Muscle layer of duodenum (tissue), 2 donors: ENCODE measurements around the gene DCN.
"Not testable (repeated sequence)": the region's sequence is repeated elsewhere in the genome, so short reads cannot be mapped to it uniquely, and the experiment has no call there.

Experiments used
- H3K27ac ChIP-seq: one replicate; pipeline ENCODE4 v1.7.0; 2013; ENCODE audit warnings: mild to moderate bottlenecking, low read length
- H3K27me3 ChIP-seq: one replicate; pipeline ENCODE4 v1.7.0; 2013; ENCODE audit warnings: low read depth, mild to moderate bottlenecking, control low read depth, low read length
- H3K36me3 ChIP-seq, 2 donors: one replicate each; pipeline ENCODE4 v1.7.0; 2013; ENCODE audit warnings: low read length in 2 of 2, control low read depth in 1 of 2, mild to moderate bottlenecking in 1 of 2; ENCODE audit not compliant: insufficient read depth in 2 of 2, control insufficient read depth in 1 of 2
- H3K4me1 ChIP-seq, 2 donors: one replicate each; pipeline ENCODE4 v1.7.0; 2013; ENCODE audit warnings: low read length in 2 of 2, mild to moderate bottlenecking in 2 of 2, control low read depth in 1 of 2, moderate library complexity in 1 of 2; ENCODE audit not compliant: insufficient read depth in 2 of 2, control insufficient read depth in 1 of 2
- H3K4me3 ChIP-seq, 2 donors: one replicate each; pipeline ENCODE4 v1.7.0; 2013; ENCODE audit warnings: low read length in 2 of 2, low read depth in 1 of 2, mild to moderate bottlenecking in 1 of 2
- H3K9me3 ChIP-seq, 2 donors: one replicate each; pipeline ENCODE4 v1.7.0; 2013; ENCODE audit warnings: low read length in 2 of 2, control low read depth in 1 of 2, mild to moderate bottlenecking in 1 of 2; ENCODE audit not compliant: control insufficient read depth in 1 of 2
- donor health status: healthy.

Gene DCN

GRCh38 chr12:91210618-91211017 is 28.0 kb upstream of the DCN start:
- H3K4me3 ChIP-seq = no peak overlapping the region
- H3K36me3 ChIP-seq = no peaks in the 10 kb centered on the region
- no peaks in the 10 kb centered on the region for H3K9me3 ChIP-seq
- no peaks in the 10 kb centered on the region for H3K27me3 ChIP-seq
- no peaks in the 10 kb centered on the region for H3K4me1 ChIP-seq
- H3K27ac ChIP-seq = no peak overlapping the region

- Histone ChIP-seq H3K27ac (no peak overlapping the region), H3K27me3 (no peaks in the 10 kb centered on the region), H3K36me3 (no peaks in the 10 kb centered on the region), H3K9me3 (no peaks in the 10 kb centered on the region), H3K4me3 (no peak overlapping the region), H3K4me1 (no peaks in the 10 kb centered on the region)
These were observed 27.5 kb upstream of the DCN start for GRCh38 chr12:91210144-91210543.

- not testable (repeated sequence) for H3K4me3 ChIP-seq, H3K27me3 ChIP-seq, H3K9me3 ChIP-seq, H3K27ac ChIP-seq, H3K36me3 ChIP-seq, H3K4me1 ChIP-seq
These were observed 24.7 kb upstream of the DCN start for GRCh38 chr12:91207301-91207700.

- no peaks in the 10 kb centered on the region for H3K36me3 ChIP-seq
- no peak overlapping the region for H3K4me3 ChIP-seq
- no peak overlapping the region for H3K27ac ChIP-seq
- no peaks in the 10 kb centered on the region for H3K4me1 ChIP-seq
- H3K27me3 ChIP-seq = no peaks in the 10 kb centered on the region
- H3K9me3 ChIP-seq = no peaks in the 10 kb centered on the region
These were observed 23.2 kb upstream of the DCN start for GRCh38 chr12:91205811-91206210.

GRCh38 chr12:91204421-91204820 is 21.8 kb upstream of the DCN start:
- no peak overlapping the region for H3K4me3 ChIP-seq
- no peak overlapping the region for H3K27ac ChIP-seq
- no peaks in the 10 kb centered on the region for H3K4me1 ChIP-seq
- H3K27me3 ChIP-seq = no peaks in the 10 kb centered on the region
- no peaks in the 10 kb centered on the region for H3K9me3 ChIP-seq
- H3K36me3 ChIP-seq = no peaks in the 10 kb centered on the region

- Histone ChIP-seq H3K9me3 (no peaks in the 10 kb centered on the region), H3K27me3 (no peaks in the 10 kb centered on the region), H3K27ac (no peak overlapping the region), H3K4me3 (no peak overlapping the region), H3K36me3 (no peaks in the 10 kb centered on the region), H3K4me1 (no peaks in the 10 kb centered on the region)
These were observed 21.0 kb upstream of the DCN start for GRCh38 chr12:91203610-91204009.

GRCh38 chr12:91202390-91202789 is 19.8 kb upstream of the DCN start:
- H3K27me3 ChIP-seq = no peaks in the 10 kb centered on the region

GRCh38 chr12:91196436-91196835 is 13.8 kb upstream of the DCN start:
- Histone ChIP-seq H3K27ac (no peak overlapping the region), H3K4me1 (no peaks in the 10 kb centered on the region), H3K9me3 (no peaks in the 10 kb centered on the region)

More at GRCh38 chr12:91202390-91202789, 19.8 kb upstream of the DCN start:
- Histone ChIP-seq H3K4me3 (no peak overlapping the region), H3K27ac (no peak overlapping the region), H3K9me3 (no peaks in the 10 kb centered on the region), H3K4me1 (no peaks in the 10 kb centered on the region), H3K36me3 (no peaks in the 10 kb centered on the region)

GRCh38 chr12:91194500-91194899 is 11.9 kb upstream of the DCN start:
- Histone ChIP-seq H3K27me3 (no peaks in the 10 kb centered on the region), H3K9me3 (no peaks in the 10 kb centered on the region), H3K36me3 (no peaks in the 10 kb centered on the region), H3K27ac (no peak overlapping the region), H3K4me1 (no peaks in the 10 kb centered on the region), H3K4me3 (no peak overlapping the region)

More at GRCh38 chr12:91196436-91196835, 13.8 kb upstream of the DCN start:
- Histone ChIP-seq H3K27me3 (no peaks in the 10 kb centered on the region), H3K36me3 (no peaks in the 10 kb centered on the region), H3K4me3 (no peak overlapping the region)

- Histone ChIP-seq H3K27ac (no peak overlapping the region), H3K36me3 (no peaks in the 10 kb centered on the region)
These were observed 9.0 kb upstream of the DCN start for GRCh38 chr12:91191513-91192111.

GRCh38 chr12:91189516-91189915 is 6.9 kb upstream of the DCN start:
- H3K4me1 ChIP-seq = peaks cover 0 to 3% of the 10 kb centered on the region in 2 donors
- no peaks in the 10 kb centered on the region for H3K9me3 ChIP-seq
- H3K27ac ChIP-seq = no peak overlapping the region
- H3K4me3 ChIP-seq = no peak overlapping the region
- no peaks in the 10 kb centered on the region for H3K36me3 ChIP-seq
- no peaks in the 10 kb centered on the region for H3K27me3 ChIP-seq

More at GRCh38 chr12:91191513-91192111, 9.0 kb upstream of the DCN start:
- H3K27me3 ChIP-seq = no peaks in the 10 kb centered on the region
- H3K4me3 ChIP-seq = no peak overlapping the region
- H3K4me1 ChIP-seq = peaks cover 0 to 3% of the 10 kb centered on the region in 2 donors
- no peaks in the 10 kb centered on the region for H3K9me3 ChIP-seq

GRCh38 chr12:91188778-91189177 is 6.2 kb upstream of the DCN start:
- Histone ChIP-seq H3K4me1 (peaks cover 0 to 3% of the 10 kb centered on the region in 2 donors), H3K27me3 (no peaks in the 10 kb centered on the region), H3K27ac (no peak overlapping the region)

More at GRCh38 chr12:91188778-91189177, 6.2 kb upstream of the DCN start:
- no peaks in the 10 kb centered on the region for H3K36me3 ChIP-seq
- H3K9me3 ChIP-seq = no peaks in the 10 kb centered on the region
- H3K4me3 ChIP-seq = no peak overlapping the region
